Right forelimb (tissue), 1 donor: ENCODE results near the gene SATB1.

Experiments used
- DNase-seq: peaks from one replicate; pipeline ENCODE4 v3.0.0-alpha.2; 2018

SATB1 gene

DNA sequence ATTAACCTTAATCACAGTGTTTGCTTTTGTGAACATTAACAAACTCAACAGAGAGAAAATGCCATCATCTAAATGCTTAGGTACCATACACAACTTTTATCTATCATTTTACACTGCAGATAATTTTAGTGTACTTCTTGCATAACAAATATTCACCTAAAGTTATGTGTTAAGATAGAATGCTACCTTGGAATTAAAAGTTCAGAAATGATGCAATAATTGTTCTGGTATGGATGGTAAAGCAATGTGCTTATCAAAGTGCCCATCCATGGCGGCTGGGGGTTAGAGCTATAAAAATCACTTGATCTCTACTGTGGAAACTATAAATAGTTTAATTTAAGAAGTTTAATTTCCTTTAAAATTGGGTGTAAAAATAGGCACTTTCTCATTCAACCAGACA lies 28.7 kb downstream of the SATB1 start:
- DNase-seq: no peak

DNA sequence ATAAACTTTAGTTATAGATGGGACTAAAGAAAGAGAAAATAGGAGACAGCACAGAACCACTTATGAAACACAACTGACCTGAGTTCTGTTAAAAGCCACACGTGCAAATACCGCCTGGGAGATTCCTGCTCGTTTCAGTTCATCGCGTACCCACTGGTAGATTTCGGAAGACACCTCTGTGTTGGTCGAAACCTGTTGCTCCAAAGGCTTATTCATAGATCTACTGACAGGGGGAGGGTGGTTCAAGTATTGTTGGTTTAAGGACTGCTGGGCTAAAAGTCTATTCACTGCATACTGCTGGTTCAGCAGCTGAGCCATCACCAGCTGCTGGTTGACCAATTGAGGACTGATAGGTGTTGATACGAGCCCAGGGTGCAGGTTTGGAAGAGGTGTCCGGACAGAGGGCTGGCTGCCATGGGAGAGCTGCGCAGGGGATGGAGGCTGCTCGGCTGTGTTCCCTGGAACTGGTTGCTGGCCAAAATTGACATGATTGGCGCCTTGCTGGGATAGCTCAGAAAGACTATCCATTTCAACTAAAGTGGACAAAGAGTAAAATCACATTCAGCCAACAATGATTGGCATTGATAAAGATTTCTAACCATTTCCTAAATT lies 30.6 kb downstream of the SATB1 start:
- no peak for DNase-seq

DNA sequence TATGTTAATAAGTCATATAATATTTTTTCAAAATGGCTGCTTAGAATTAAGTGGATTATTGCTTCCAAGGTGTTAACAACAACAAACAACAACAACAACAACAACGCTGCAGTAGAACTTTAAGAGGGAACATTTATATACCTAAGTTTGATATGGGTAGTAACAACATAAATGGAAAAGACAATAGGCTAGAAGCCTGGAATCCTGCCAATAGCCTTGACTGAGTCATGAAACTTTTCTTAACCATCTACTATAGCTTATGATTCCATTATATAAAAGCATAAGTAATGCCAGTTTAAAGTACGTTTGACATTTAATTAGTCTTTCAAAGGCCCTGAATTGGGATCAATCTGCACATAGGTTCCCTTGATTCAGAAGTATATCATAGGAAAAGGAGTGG lies 31.2 kb downstream of the SATB1 start:
- DNase-seq: no peak

DNA sequence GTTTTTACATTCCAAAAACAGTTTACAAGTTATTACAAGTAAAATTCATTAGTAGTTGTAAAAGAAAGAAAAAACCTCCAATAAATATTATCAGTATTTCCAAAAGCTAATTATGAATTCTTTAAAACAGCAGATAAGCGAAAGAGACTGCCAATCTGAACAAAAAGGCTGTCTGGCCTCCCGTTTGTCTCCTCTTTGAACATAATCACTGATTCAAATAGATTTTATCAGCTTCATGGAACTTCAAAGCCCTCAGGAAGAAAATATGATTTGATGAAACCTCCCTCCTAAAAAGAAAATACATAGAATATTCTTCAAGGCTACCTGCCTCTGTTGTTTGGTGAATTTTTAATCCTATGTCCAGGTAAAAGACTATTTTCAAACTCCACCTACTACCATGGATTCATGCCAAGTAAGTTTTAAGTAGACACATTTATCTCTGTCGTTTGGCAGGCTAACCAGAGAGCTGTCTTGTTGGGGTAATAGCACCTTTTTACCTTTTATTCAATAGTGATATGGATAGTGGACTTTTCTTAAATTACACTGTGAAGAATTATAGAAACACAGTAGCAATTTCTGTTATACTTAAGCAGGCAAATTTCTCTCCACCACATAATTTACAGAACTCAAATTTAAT lies 35.0 kb downstream of the SATB1 start:
- no peak for DNase-seq

DNA sequence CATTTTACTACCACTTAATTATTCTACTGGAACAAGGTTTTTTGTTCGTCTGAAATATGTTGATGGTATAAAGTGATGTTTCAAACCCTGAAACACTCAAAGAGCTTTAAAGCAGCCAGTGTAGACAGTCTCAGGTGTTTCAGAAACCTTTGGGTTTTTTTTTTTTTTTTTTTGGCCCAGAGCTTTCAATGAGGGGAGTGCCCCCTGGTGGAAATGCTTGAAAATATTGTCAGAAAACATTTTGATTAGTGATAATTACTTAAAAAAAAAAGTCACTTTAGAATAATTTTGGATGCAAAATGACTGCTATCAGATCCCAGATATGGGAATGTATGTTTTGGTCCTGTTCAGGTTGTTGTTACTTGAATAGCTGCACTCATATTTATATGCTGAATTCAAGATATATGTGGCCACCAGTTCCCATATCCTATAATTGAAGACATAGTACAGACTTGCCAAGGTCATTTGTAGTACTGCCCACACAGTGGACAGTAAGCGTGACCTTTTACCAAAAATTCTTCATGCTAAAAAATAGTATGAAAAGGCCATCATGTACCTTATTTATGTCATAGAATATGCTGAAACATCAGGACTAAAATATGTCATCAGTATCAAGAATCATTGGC lies 35.9 kb downstream of the SATB1 start:
- no peak for DNase-seq

DNA sequence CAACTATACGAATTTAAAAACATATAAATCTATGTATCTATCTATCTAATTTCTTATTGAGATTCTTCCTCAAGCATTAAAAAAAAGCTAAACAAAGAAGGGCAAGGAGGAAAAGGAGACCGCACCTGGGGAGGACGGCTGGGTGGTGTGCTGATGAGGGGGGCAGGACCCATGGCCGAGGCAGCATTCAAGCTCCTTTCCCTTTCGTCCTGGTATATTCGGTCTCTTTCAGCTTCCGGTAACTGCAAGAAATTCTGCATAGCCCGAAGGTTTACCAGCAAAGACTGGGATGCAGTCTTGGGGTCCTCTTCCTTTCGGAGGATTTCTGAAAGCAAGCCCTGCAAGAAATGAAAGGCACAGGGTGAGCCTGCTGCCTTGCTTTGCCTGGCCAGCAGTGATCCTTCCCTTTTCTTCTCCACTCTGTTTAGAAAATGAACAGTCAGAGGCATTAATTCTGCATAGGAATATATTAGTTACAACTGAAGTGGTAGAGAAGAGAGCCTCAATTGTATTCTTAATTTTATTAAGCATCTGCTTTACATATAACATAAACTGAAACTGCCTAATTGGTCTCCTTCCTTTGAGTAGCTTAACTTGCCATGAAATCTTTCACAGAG lies 38.8 kb downstream of the SATB1 start:
- DNase-seq: no peak

DNA sequence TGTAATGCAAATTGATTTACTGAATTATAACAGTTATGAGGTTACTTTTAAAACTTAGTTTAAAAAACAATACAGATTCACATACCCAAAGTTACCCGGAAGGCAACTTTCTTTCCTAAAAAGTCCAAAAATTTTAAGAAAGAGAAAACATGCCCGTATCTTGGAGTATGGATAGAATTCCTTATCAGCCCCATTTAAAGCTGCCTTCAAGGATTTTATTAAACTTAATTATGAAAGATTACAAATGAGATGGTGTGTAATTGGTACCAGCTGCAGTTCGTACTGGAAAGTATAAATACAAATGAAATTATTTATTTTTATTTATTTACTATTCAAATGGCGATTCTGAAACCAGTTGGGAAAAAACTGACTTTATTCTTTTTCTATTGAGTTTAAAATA lies 39.4 kb downstream of the SATB1 start:
- DNase-seq: no peak

DNA sequence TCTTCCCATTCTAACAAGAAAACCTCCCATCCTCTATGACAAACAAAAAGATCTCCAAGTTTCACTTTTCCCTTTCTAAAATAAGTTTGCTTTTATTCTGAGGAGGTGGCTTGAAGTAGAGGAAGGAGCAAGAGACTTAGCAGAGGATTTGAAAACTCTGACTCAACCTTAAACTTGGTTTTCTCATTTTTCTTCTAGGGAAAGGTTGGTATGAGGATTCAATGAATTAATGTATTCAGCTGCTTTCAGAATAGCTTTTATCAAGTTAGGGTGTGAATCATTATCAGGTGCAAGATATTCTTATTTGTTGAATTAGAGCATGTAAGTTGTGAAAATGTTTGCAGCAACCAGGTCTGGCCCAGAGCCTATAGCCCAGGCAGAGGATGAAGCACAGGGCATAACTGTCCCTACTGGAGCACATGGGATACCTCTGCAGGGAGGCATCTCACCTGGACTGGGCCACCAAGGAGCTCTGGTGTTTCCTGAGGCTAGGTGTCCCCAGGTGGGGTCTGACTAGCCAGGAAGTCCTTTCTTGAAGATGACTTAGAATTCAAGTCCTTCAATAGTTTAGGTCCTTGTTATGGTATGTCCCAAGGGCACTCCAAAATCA lies 42.3 kb downstream of the SATB1 start:
- DNase-seq: no peak

DNA sequence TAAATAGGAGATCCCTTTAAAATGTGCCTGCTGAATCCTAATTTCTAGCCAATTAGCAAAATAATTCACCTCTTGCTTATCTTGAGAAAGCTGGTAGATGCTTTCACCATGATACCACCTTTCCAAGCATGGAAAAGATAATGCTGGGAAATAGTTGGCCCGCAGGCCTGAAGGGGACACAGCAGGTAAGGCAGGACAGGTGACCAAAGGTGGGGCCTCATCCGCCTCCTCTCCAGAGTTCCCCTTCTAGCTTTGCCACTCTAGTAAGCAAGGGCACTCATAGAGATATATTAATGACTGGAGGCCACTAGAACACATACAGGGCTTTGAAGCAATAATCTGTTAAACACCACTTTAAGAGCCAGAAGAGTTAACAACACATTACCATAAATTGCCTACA lies 45.5 kb downstream of the SATB1 start:
- no peak for DNase-seq

DNA sequence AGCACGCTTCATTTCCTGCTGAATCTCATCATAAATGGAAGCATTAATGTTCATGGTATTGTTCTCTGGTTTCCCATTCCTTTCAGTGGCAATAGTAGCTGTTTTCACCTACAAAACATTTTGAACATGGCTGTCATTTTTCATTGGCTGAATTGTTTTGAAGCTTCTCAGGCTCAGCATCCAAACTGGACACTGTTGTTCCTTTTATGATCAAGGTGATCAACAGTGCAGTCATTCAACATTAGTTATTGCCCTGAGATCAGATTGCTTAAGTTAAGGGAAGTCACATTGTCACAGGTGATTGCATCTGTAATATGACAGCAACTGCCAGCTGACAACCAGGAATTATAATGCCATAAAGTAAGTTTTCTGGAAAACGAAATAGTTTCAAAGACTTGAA lies 46.9 kb downstream of the SATB1 start:
- DNase-seq: no peak

DNA sequence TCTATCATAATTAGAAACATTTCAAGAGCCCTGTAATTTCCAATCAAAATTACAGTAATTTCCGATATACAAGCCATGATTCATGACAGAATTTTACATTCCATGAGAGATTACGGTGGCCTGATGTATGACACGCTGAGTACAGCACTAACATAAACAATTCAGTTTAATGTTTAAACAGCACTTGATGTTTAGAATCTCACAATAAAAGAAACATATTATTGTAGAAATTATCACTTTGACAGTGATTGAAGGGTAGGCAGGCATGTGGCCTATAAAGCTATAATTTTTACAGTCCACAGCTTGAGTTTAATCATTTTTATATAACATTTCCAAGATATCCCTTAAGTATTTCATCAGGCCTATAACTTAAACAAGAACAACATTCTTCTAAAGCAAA lies 48.5 kb downstream of the SATB1 start:
- DNase-seq: no peak

DNA sequence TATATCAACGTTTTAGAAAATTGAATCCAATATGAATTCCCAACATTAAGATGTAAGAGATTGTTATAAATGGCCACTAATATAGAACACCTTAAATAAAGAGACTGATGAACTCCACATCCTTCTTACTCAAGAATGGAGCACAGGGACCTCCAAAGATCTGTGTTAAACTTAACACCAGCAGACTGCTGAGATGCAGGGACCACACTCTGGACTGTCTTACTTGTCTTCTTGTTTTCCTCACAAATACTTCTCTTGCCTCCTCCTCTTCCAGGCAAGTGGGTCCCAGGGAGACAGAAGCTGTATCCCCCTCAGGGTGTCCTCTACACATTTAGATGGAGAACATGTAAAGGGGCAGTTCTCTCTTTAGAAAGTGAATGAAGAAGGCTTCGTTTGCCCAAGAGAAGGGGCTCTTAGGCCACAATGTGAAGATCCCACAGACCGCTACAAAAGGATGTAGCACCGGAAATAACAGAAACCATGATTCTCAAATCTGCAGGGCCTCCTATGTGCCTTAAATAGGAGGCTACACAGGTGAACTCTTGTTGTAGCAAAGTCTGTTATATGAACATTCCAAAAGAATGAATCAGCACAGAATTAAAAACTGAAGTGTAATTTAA lies 52.2 kb downstream of the SATB1 start:
- DNase-seq: no peak

DNA sequence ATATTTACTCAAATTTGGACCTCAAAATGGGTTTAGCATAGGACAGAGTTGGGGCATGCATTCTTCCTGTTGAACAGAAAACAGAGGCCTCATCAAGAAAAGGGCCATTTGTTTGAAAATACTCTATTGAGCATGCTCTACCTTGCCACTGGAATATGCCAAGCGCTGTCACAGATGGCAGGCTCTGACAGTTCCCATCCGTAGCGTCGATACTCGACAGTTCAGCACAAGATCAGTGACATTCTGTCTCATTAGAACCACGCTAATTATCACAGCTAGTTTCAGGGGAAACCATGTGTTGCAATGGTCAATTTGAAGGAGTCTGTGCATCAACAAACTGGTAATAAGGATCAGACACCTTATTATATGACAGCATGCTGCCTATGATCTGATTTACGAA lies 54.5 kb downstream of the SATB1 start:
- no peak for DNase-seq

DNA sequence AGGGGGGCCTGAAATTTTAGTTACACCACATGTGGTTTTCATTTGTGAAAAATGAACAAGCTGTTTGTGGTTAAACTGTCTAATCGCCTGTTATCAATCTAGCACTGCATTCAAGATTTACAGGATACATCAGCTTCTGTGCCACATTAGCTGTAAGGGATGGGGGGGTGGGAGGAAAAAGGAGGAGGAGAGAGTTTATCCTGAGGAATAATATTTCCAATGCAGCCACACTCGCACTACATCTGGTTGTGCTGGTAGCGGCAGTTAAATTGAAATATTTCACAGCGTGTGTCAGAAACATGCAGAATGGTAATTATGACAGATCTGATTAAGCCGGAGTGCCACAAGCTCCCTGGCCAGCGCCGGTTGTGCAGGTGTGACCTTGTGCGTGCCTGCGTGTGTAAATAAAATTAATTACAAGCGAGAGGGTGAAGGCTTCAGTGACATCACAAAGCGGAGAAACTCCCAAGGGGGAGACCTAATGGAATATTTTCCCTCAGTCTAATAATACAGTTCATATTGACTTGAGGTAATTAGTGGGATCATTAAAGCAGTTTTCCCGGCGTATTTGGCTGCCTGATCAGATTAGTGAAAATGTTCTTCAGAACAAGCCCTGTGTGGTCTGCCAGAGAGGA lies 55.5 kb downstream of the SATB1 start:
- DNase-seq: no peak

DNA sequence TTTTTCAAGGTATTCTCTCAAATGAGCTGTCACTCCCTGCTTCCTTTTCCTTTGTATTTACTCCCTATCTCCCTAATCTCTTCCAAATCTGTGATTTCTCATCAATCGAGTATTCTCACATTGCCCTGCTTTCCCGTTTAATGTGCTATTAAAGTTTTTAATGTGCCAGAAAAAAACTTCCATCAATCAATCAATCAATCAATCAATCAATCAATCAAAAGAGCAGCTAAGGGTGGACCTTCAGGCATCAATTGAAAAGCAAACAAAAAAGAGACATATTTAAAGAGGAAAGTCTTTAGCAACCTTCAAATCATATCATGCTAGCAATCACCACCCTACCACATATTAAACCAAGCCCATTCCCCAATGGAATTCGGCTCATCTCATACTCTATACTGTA lies 58.9 kb downstream of the SATB1 start:
- DNase-seq: no peak

DNA sequence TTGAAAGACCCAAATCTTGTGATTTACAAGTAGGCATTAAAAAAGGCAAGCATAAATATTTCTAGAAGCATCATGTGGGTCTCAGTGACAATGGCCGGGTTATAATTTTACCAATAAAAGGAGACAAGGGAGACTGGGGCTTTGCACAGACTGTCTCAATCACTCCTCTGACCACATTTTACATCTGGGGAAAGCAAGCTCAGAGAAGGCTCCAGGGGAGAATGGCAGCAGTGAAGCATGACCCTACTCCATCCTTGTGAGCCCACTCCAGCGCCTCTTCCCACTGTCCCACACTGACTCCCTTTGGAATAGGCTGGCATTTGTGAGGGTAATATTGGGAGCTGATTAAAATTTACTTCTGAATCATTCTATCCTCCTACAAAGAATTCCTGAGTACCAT lies 61.8 kb downstream of the SATB1 start:
- DNase-seq: no peak

DNA sequence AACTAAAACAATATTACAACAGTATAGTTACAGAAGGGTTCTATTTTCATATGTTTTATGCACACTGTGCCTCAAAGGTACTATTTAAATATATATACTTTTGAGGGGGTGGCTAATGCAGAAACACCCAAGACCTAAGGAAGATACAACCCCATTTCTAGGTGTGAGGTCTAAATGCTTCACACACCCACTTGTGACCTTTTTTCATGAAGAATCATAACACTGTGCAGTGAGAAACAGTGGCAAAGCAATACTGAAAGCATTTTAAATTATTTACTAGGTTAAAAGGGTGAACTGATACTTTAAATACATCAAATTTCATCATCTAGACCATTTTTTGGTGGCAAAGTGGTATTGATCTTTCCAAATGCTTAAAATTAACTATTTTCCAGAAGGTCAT lies 67.4 kb downstream of the SATB1 start:
- DNase-seq: no peak

DNA sequence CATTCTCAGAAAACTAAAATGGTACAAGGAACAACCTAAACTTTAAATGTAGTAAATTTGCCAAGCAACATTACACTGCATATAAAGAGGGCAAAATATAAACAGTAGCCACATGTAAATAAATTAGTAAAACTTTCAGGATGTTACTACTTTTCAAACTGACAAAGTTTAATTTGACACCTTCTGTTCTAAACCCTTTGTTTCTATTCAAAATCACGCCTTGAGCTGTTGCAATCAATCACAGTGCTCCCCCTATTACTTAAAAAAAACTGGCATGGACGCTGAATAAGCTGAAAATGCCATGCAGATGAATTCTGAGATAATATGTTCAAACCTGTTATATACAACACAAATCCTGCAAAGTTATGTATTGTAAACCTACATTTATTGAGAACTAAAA lies 69.3 kb downstream of the SATB1 start:
- no peak for DNase-seq

DNA sequence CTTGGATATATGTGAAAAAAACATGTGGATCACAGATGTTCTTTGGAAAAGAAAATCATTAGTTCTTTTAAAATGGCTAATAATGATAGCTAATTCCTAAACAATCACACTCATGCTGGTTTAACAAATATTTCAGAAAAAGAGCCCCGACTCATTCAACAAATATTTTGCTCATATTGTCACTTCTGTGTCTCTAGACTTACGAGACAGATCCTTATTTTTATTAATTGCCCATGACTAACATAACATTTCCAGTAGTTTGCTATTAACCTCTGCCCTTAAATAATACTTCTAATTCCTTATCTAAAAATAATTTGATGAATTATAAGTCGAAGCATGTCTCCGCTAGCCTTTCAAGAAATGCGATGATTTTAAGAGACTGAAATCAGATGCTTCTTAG lies 70.4 kb downstream of the SATB1 start:
- DNase-seq: no peak

DNA sequence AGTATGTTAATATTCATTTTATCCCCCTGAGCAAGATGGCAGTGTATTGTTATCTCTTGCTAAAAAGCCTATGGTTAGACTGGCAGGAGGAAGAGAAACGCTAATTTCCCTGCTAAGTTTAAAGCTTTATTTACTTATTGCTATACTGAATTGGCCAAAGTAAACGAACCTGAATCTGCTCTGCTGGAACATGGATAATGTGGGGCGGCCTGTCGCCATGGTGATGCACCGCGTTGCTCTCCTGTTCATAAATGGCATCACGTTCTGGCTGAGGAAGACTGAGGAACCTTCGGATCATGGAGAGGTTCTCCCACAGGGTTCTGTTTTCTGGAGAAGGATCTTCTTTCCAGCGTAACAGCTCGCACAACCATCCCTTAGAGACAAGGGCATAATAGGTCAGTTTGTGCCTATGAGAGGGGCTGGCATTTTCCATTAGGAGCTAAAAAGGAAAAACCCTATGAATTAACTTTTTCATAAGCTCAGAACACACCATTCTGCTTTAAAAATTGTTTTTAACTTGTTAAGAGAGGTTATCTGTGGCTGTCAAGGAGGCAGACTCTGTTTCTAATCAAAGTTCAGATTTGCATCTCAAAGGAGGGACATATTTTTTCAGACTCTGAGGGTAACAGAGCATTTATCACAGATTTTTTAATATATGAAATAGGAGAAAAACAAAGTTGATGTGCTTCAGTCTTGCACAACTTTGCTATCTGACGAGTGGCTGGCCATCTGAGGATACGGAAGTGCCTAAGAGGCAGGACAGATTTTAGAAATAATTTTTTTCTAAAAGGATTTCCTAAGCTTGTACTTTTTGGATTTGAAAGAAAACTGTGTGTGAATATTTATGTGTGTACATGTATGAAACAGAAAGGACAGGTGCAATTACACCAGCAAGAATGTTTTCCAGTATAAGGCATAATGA lies 73.1 kb downstream of the SATB1 start:
- DNase-seq: no peak

DNA sequence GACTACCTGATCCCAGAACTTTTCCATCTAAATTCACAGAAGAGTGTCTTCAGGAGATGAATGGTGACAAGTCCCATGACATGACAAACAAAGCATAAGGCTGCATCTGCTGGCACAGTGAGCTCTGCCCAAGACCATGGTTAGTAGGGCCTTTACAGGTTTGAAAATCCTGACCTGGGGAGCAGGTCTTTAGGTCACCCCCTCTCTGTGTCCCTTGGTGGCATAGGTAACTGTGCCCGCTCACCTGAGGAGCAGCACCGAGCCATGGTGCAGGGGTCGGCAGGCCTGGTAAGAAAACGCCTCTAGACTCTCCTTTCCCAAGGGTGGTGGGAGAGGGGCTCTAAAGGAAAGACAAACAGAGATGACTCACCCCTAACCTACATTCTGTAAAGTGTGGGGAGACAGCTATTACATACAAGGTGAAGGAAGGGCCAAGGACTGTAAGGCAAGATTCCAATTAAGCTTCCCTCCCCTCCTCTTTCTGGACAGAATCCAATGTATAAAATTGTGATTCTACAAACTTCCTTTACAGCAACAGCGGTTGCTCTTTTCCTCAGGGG lies 74.0 kb downstream of the SATB1 start:
- no peak for DNase-seq
